Uterus (tissue), 2 donors: ENCODE data around the gene CFAP43.
A peak's percentile ranks its signal among the peaks of the same experiment; 100 is the strongest.

Experiments
- CTCF ChIP-seq, 4 experiments: fragments of 200-600 bp in 2 of 4; fragments of 450-650 bp in 2 of 4; sonication (generic) in 2 of 4; IDR thresholded peaks; one replicate each; pipeline ENCODE4 v1.5.1; 2016 to 2019; ENCODE audit warnings: antibody characterized with exemption in 4 of 4, mild to moderate bottlenecking in 2 of 4, moderate library complexity in 1 of 4
- POLR2A ChIP-seq, 2 donors: fragments of 450-650 bp; IDR thresholded peaks; one replicate each; pipeline ENCODE4 v1.6.1; 2016; ENCODE audit warnings: antibody characterized with exemption in 2 of 2, mild to moderate bottlenecking in 1 of 2, moderate library complexity in 1 of 2

GRCh38 chr10:104120903-104121484 lies 111.2 kb downstream of the CFAP43 start:
- TF ChIP-seq POLR2A (IDR thresholded peaks at IDR 0.05) (peak; percentile 43 to 47), CTCF (IDR thresholded peaks at IDR 0.05) (peak in 2 of 4 experiments; percentile 2 to 12)
